GM18951 (cell line): ENCODE results near the gene BARHL1.

ENCODE experiments used
- POLR2A ChIP-seq: IDR thresholded peaks from 4 replicates; pipeline ENCODE4 v1.6.1; 2011; ENCODE audit warnings: mild to moderate bottlenecking; ENCODE audit not compliant: insufficient read length, insufficient read depth; ENCODE audit errors: extremely low read depth
- in situ Hi-C: fragments of 300-500 bp; cut with MboI; formaldehyde crosslinking; loops from one replicate; pipeline ENCODE4 v1.12.0; 2022; ENCODE audit warnings: low sequenced_read_pairs, mixed read lengths, inconsistent platforms; ENCODE audit not compliant: unreplicated experiment

BARHL1 gene

DNA sequence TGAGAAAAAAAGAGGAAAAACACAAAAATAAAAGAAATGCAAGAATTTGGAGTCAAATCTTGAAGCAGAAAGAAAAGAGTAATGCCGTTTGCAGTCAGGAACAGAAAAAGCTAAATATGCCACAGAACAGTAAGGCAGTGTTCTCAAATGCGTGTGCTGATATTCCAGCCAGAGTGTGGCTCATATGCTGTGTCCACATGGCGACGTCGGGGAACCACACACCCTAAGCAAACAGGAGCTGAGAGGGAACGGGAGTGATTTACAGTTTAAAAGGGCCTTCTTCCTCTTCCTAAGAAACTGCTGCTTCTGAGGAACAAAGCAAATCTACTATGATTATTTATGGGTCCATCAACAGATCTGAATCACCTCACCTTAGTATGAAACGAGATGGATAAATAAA is 44.7 kb downstream of the BARHL1 start:
- TF ChIP-seq POLR2A = no peak
- in situ Hi-C loops = no loop called here

DNA sequence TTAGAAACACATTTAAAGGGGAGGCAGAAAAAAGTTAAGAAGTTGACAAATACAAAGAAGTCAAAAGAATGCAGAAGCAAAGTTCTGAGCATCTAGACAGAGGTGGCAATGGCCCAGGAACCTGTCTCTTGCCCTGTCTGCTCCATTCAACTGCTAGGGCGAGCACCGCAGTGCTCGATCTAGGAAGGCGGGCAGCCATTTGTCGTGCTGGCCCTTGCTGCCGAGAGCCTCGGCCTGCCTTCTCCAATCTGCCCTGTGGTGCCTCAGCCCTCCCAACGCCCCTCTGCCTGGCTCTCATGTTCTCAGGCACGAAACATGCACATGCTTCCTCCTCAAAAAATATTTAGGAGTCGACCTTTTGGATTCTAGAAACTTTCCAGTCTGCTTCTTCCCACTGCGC is 45.2 kb downstream of the BARHL1 start:
- no peak for TF ChIP-seq POLR2A
- in situ Hi-C loops = no loop called here

DNA sequence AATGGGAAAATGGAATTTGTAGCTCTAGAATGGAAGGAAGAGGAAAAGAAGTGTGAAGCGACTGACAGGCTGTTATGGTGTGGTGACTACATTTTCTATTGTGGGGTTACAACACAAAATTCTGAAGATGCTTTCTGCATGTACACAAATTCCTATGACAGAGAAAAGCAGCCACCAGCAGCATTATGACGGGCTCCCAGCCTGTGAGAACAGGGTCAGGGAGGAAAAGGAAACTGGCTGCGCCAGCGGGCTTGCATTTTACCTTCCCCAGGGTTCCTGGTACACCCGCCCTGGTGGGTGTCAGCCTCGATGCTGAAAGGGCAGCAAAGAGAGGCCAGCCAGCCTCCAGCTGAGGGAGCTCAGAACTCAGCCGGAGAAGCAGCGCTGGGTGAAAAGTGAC is 46.3 kb downstream of the BARHL1 start:
- no peak for TF ChIP-seq POLR2A
- in situ Hi-C loops = no loop called here

DNA sequence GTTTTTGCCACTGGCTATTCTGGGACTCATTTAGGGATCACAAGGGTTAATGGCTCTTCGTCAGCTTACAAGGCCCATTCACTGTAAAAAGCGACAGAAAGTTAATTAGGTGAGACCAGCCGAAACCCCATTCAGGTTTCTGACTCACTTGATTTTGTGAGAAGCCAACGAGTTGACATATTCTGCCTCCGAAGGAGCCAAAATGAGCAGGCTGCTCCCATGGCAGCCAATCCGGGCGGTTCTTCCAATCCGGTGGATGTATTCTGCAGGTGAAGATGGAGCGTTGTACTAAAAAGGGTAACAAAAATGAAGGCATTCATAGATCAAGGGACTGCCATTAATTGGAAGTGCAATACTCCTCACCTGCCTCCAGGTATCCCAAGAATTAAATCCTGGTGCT is 47.7 kb downstream of the BARHL1 start:
- TF ChIP-seq POLR2A = no peak
- in situ Hi-C loops = no loop called here

DNA sequence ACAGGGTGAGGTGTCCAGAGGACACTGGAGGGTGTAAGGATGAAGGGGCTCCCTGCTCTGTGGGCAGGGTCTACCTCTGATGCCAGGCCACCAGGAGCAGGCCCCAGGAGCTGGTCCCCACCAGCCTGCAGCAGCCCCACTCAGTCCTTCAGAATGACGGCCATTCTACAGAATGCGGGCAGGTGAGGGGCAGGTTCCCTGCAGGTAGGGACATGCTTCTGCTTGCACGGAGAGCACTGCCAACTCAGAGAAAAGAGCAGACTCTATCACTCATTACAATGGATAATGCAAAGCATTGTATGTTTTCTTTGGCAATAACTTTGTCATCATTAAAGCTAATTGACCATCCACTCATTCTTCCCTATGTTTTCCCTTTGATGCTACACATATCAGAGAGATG is 48.4 kb downstream of the BARHL1 start:
- TF ChIP-seq POLR2A = no peak
- in situ Hi-C loops = no loop called here

DNA sequence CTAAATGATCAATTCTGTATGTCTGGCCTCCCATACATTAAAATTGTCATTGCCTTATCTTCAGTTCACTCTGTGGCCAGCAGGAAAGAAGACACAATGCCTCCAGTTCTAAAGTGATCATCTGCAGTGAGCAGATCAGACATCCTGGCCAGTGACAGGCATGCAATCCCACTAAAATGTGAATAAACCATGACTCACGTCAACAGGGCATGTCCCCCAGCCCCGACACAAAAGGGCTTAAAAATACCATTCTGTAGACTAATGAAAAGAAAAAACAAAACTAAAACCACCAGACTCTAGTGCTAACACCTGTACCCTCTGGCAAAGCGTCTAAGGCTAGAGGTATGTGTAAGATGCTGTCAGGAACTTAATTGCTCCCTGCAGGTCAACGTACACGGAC is 48.9 kb downstream of the BARHL1 start:
- in situ Hi-C loops = no loop called here

DNA sequence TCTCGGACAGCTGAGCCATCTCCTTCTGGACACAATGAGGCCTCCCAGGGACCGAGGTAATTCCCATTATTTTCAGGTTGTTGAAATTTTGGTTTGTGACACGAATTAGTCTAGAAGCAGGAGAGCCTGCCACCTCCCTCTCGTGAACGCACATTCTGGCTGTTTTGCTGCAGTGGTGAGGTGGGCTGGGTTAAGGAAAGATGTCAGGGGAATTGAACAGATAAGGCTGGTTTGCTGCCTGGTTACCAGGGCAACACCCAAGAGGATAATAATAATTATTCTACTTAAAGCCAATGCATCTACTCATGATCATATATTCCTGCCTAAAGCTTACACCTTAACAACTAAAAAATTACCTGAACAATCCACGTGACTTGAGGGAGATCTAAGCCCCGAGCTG is 49.3 kb downstream of the BARHL1 start:
- in situ Hi-C loops = no loop called here
- TF ChIP-seq POLR2A = no peak

More for the DNA sequence above, 48.9 kb downstream of the BARHL1 start:
- TF ChIP-seq POLR2A = no peak

DNA sequence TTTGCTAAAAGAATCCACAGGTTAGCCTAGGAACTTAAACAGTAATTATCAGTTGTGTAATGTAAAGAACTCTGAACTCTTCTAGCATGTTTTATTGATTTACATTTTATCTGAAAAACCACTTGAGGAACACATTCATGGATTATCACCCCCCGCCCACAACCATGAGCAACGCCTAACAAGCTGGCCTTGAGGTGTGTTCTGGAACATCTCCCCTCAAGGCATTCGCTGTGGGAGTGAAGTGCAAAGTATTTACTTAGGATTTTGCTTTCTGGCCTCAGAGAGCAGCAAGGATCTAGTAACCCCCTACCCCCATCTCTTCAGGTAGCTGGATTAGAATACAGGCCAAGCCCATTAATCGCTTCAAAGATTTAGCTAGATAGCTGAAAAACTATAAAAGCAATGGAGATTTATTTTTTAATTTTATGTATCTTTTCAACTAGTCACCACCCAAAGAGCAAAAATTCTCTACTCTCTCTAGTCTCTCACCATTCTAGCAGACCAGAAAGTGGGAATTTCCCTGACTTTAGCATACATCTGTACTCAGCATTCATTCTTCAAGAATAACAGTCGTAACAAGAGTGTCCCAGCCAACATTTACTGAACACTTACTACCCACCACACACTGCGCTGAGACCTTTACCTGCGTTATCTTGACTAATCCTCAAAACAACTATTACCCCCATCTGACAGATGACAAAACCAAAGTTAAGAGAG is 50.2 kb downstream of the BARHL1 start:
- in situ Hi-C loops = no loop called here
- no peak for TF ChIP-seq POLR2A

DNA sequence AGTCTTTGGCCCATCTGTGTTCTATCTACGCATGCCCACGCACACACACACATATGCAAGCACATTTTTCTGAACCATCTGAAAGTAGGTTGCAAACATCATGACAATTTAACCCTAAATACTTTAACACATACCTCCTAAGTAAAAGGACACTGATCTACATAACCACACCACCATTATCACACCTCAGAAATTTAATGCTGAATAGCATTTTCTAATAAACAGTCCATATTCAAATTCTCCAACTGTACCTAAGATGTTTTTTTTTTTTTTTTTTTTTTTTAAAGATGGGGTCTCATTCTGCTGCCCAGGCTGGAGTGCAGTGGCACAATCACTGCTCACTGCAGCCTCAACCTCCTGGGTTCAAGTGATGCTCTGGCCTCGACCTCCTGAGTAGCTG is 51.9 kb downstream of the BARHL1 start:
- no peak for TF ChIP-seq POLR2A
- in situ Hi-C loops = no loop called here

DNA sequence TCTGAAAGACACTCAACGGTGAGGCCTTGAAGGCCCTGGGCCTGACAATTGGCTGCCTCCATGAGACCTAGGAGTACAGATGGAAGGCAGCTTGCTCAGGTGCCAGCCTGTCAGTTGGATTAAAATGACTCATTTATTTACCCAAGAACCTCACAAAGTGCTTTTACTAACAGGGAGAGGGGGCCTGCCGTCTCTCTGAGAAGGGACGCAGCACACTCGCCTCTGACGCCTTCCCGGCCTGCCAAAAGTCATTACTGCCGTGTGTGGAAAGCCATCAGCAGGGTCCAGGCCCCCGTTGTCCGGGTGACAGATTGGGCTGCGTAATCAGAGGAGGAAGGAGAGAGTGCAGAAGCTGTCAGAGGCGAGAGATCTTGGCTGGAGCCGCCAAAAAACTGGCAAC is 54.9 kb downstream of the BARHL1 start:
- no peak for TF ChIP-seq POLR2A

DNA sequence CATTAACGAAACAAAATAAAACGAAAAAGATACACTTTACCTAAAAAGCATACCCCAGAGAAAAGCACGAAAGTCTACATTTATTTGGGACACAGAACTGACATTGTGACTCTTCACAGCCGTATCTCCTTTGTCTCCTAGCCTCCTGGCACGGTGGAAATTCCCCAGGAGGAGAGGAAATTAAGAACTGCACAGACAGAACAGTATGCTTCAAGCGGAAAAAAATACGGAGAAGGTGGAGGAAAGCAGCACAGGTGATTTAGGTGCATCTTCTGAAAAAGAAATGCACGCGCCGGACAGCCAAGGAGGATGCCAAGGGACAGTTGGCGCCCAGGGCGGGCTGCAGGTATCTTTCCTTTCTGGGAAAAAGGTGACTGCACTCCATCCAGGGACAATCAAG is 55.4 kb downstream of the BARHL1 start:
- no peak for TF ChIP-seq POLR2A
- in situ Hi-C loops = no loop called here

More for the DNA sequence above, 54.9 kb downstream of the BARHL1 start:
- in situ Hi-C loops = no loop called here

DNA sequence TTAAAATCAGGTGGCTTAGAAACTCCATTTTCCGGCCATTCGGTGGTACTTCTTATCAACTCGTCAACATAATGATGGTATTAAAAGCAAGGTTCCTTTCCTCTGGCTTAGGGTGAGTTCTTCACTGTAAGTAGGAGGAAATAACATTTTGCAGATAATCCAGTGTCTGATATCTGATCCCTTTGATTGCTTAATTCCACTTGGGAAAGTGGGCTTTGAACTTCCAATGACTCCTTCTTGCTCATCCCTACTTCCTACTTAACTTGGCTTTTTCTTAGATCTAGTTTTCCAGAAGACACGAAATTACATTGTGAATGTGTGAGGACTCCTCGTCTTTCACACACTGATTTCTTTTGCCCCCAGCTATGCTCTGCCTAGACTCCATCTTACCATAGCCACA is 55.8 kb downstream of the BARHL1 start:
- in situ Hi-C loops = no loop called here
- TF ChIP-seq POLR2A = no peak

DNA sequence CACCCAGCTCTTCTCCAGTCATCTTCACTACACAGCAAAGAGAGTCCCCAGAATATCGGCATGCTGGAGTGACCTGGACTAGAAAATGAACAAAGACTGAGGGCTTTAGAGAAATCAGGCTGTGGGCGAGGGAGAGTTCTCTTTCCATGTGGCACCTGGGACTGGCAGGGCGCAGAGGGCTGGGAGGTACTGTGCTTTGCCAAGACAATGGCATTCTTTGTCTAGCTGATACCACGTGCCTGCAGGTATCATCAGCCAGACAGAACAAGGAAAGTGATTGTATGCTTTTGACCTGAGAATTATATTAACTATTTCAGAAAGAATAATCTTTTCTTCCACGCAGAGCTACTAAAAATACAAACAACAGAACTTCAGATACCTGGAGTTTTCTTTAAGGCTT is 56.9 kb downstream of the BARHL1 start:
- TF ChIP-seq POLR2A = no peak
- in situ Hi-C loops = no loop called here
